GM23338 (cell line): ENCODE measurements around the gene SEMA4C.
A peak's percentile ranks its signal among the peaks of the same experiment; 100 is the strongest.

ENCODE experiments used
- CTCF ChIP-seq, 2 experiments: fragments of 200-600 bp in 1 of 2; sonication (generic) in 1 of 2; conservative IDR thresholded peaks; 2 replicates each; pipeline versions ENCODE4 v1.5.1 to v1.6.1; 2016 to 2017; ENCODE audit warnings: antibody characterized with exemption in 2 of 2, low read depth in 2 of 2, mild to moderate bottlenecking in 2 of 2, moderate library complexity in 1 of 2
- ETS1 ChIP-seq: IDR thresholded peaks from 2 replicates; pipeline ENCODE4 v1.6.1; 2016; ENCODE audit warnings: antibody characterized with exemption
- EZH2 ChIP-seq: fragments of 200-600 bp; sonication (generic); IDR thresholded peaks from one replicate; pipeline ENCODE4 v1.8.0; 2017; ENCODE audit warnings: antibody characterized with exemption, mild to moderate bottlenecking, low read depth; ENCODE audit not compliant: unreplicated experiment
- JUNB ChIP-seq: IDR thresholded peaks from one replicate; pipeline ENCODE4 v1.6.1; 2016; ENCODE audit warnings: antibody characterized with exemption; ENCODE audit not compliant: unreplicated experiment
- POLR2AphosphoS5 ChIP-seq: IDR thresholded peaks from 2 replicates; pipeline ENCODE4 v1.6.1; 2016; ENCODE audit warnings: antibody characterized with exemption, low read depth
- REST ChIP-seq: IDR thresholded peaks from one replicate; pipeline ENCODE4 v1.6.1; 2018; ENCODE audit warnings: antibody characterized with exemption; ENCODE audit not compliant: unreplicated experiment

- TF ChIP-seq EZH2 (no peak), CTCF (conservative IDR thresholded peaks at IDR 0.05; ENCODE audit: low read depth in 2 of 2) (no peak), ETS1 (no peak), JUNB (no peak), POLR2AphosphoS5 (peak; percentile 30; the same call in 1 of the 2 replicates), REST (no peak)
Measured at GRCh38 chr2:96832754-96833507, 36.9 kb downstream of the SEMA4C start.
